ENCODE results near the gene PDIA6.

PDIA6 gene

GRCh38 chr2:10755621-10756020 lies 57.0 kb downstream of the PDIA6 start:
- Histone ChIP-seq H3K79me2 (ENCODE audit: insufficient read depth, low read length) (no peaks in the 10 kb centered on the region), H3K27ac (ENCODE audit: low read depth, low read length, poor library complexity, severe bottlenecking) (no peak overlapping the region), H3K36me3 (ENCODE audit: insufficient read depth, low read length) (no peaks in the 10 kb centered on the region; the same call in 1 of the 2 replicates), H4K20me1 (ENCODE audit: insufficient read depth, low read length) (no peaks in the 10 kb centered on the region), H3F3A (ENCODE audit: insufficient read depth, low read length) (no peaks in the 10 kb centered on the region), H3K9me2 (ENCODE audit: low read depth, low read length) (no peaks in the 10 kb centered on the region), H3K4me3 (ENCODE audit: low read depth, low read length, poor library complexity, severe bottlenecking) (no peak overlapping the region), H3K4me1 (ENCODE audit: insufficient read depth, low read length, severe bottlenecking) (no peaks in the 10 kb centered on the region), H3K9me3 (ENCODE audit: low read length) (no peaks in the 10 kb centered on the region), H3K27me3 (ENCODE audit: insufficient read depth, low read length) (no peaks in the 10 kb centered on the region), H2AFZ (ENCODE audit: low read length) (no peak overlapping the region), H3K9ac (ENCODE audit: low read length) (no peak overlapping the region), H3K4me2 (ENCODE audit: low read length) (no peak overlapping the region)
- no peak for TF ChIP-seq CTCF (IDR thresholded peaks at IDR 0.05; ENCODE audit: low read length)
- no peak for TF ChIP-seq EZH2 (IDR thresholded peaks at IDR 0.05; ENCODE audit: borderline replicate concordance, low read length)

- H3K27ac ChIP-seq (ENCODE audit: low read depth, low read length, poor library complexity, severe bottlenecking), result no peak overlapping the region
- no peak overlapping the region for H2AFZ ChIP-seq (ENCODE audit: low read length)
- H3K4me3 ChIP-seq (ENCODE audit: low read depth, low read length, poor library complexity, severe bottlenecking), result no peak overlapping the region
- no peaks in the 10 kb centered on the region for H3K79me2 ChIP-seq (ENCODE audit: insufficient read depth, low read length)
- no peaks in the 10 kb centered on the region for H4K20me1 ChIP-seq (ENCODE audit: insufficient read depth, low read length)
- H3F3A ChIP-seq (ENCODE audit: insufficient read depth, low read length), result no peaks in the 10 kb centered on the region
- H3K9me3 ChIP-seq (ENCODE audit: low read length), result no peaks in the 10 kb centered on the region
- H3K9me2 ChIP-seq (ENCODE audit: low read depth, low read length), result no peaks in the 10 kb centered on the region
- no peak overlapping the region for H3K9ac ChIP-seq (ENCODE audit: low read length)
- no peak overlapping the region for H3K4me2 ChIP-seq (ENCODE audit: low read length)
- H3K4me1 ChIP-seq (ENCODE audit: insufficient read depth, low read length, severe bottlenecking), result no peaks in the 10 kb centered on the region
- H3K36me3 ChIP-seq (ENCODE audit: insufficient read depth, low read length), result no peaks in the 10 kb centered on the region; the same call in 1 of the 2 replicates
- no peak for TF ChIP-seq CTCF (IDR thresholded peaks at IDR 0.05; ENCODE audit: low read length)
- TF ChIP-seq EZH2 (IDR thresholded peaks at IDR 0.05; ENCODE audit: borderline replicate concordance, low read length), result no peak
- no peaks in the 10 kb centered on the region for H3K27me3 ChIP-seq (ENCODE audit: insufficient read depth, low read length)
Measured at GRCh38 chr2:10753876-10754275, 58.7 kb downstream of the PDIA6 start.

- no peak overlapping the region for H3K4me2 ChIP-seq (ENCODE audit: low read length)
- H4K20me1 ChIP-seq (ENCODE audit: insufficient read depth, low read length), result no peaks in the 10 kb centered on the region
- TF ChIP-seq EZH2 (IDR thresholded peaks at IDR 0.05; ENCODE audit: borderline replicate concordance, low read length) (no peak), CTCF (IDR thresholded peaks at IDR 0.05; ENCODE audit: low read length) (no peak)
- no peaks in the 10 kb centered on the region for H3K9me2 ChIP-seq (ENCODE audit: low read depth, low read length)
- H3K27me3 ChIP-seq (ENCODE audit: insufficient read depth, low read length), result no peaks in the 10 kb centered on the region
- H3F3A ChIP-seq (ENCODE audit: insufficient read depth, low read length), result no peaks in the 10 kb centered on the region
- H2AFZ ChIP-seq (ENCODE audit: low read length), result no peak overlapping the region
- H3K4me3 ChIP-seq (ENCODE audit: low read depth, low read length, poor library complexity, severe bottlenecking), result no peak overlapping the region
- H3K9ac ChIP-seq (ENCODE audit: low read length), result no peak overlapping the region
- no peaks in the 10 kb centered on the region for H3K9me3 ChIP-seq (ENCODE audit: low read length)
- peaks cover under 1% of the 10 kb centered on the region for H3K4me1 ChIP-seq (ENCODE audit: insufficient read depth, low read length, severe bottlenecking)
- no peak overlapping the region for H3K27ac ChIP-seq (ENCODE audit: low read depth, low read length, poor library complexity, severe bottlenecking)
- H3K79me2 ChIP-seq (ENCODE audit: insufficient read depth, low read length), result no peaks in the 10 kb centered on the region
- no peaks in the 10 kb centered on the region; the same call in 1 of the 2 replicates for H3K36me3 ChIP-seq (ENCODE audit: insufficient read depth, low read length)
Measured at GRCh38 chr2:10753156-10753555, 59.4 kb downstream of the PDIA6 start.
